NCI-H146 (cell line): ENCODE measurements around the gene CUEDC2.

ENCODE experiments used
- DNase-seq: peaks from one replicate; lab custom pipeline; 2025; lab: John Stamatoyannopoulos, UW

CUEDC2 gene

GRCh38 chr10:102432162-102432950 lies at the start of gene CUEDC2:
TSS of gene CUEDC2 (minus strand) at chr10:102432574. CDS start at chr10:102425188, 7,386 bp downstream.
- peak; percentile 98 for DNase-seq

GRCh38 chr10:102480396-102480795 lies 48.0 kb upstream of the CUEDC2 start:
- no peak for DNase-seq

GRCh38 chr10:102479651-102480050 lies 47.3 kb upstream of the CUEDC2 start:
- DNase-seq = no peak

GRCh38 chr10:102476466-102477141 lies 44.2 kb upstream of the CUEDC2 start:
- DNase-seq = no peak

GRCh38 chr10:102475451-102476040 lies 43.2 kb upstream of the CUEDC2 start:
- no peak for DNase-seq

- no peak for DNase-seq
Measured at GRCh38 chr10:102473445-102474331, 41.3 kb upstream of the CUEDC2 start.

- no peak for DNase-seq
Measured at GRCh38 chr10:102470579-102471546, 38.5 kb upstream of the CUEDC2 start.

GRCh38 chr10:102468683-102469082 lies 36.3 kb upstream of the CUEDC2 start:
- no peak for DNase-seq

- no peak for DNase-seq
Measured at GRCh38 chr10:102467971-102468438, 35.6 kb upstream of the CUEDC2 start.

- DNase-seq = no peak
Measured at GRCh38 chr10:102467318-102467717, 34.9 kb upstream of the CUEDC2 start.

- DNase-seq = no peak
Measured at GRCh38 chr10:102465466-102465865, 33.1 kb upstream of the CUEDC2 start.

GRCh38 chr10:102463983-102464382 lies 31.6 kb upstream of the CUEDC2 start:
- no peak for DNase-seq

GRCh38 chr10:102462512-102463054 lies 30.2 kb upstream of the CUEDC2 start:
- no peak for DNase-seq

GRCh38 chr10:102461187-102462054 lies 29.0 kb upstream of the CUEDC2 start:
- DNase-seq = peak; percentile 95

GRCh38 chr10:102460836-102461186 lies 28.4 kb upstream of the CUEDC2 start:
- DNase-seq = peak; percentile 78

- DNase-seq = no peak
Measured at GRCh38 chr10:102458656-102459055, 26.3 kb upstream of the CUEDC2 start.

- no peak for DNase-seq
Measured at GRCh38 chr10:102457591-102458150, 25.3 kb upstream of the CUEDC2 start.

- no peak for DNase-seq
Measured at GRCh38 chr10:102455893-102456471, 23.6 kb upstream of the CUEDC2 start.
